HEK293T (cell line): ENCODE results near the gene PHACTR2.
"Not testable (repeated sequence)": the region's sequence is repeated elsewhere in the genome, so short reads cannot be mapped to it uniquely, and the experiment has no call there.

Experiments
- CTCF ChIA-PET: fragments of 350-600 bp; formaldehyde crosslinking; extraction: SDS; loops from one replicate; lab custom pipeline; 2021; ENCODE audit warnings: antibody characterized with exemption, inconsistent platforms; lab: Yijun Ruan, JAX
- POLR2A ChIA-PET: fragments of 350-600 bp; formaldehyde crosslinking; extraction: SDS; loops from one replicate; lab custom pipeline; 2020; ENCODE audit warnings: antibody characterized with exemption, inconsistent platforms; lab: Yijun Ruan, JAX
- DNase-seq: peaks from one replicate; pipeline ENCODE4 v3.0.0; 2012; ENCODE audit warnings: mixed read lengths; ENCODE audit errors: extremely low spot score
- ARNT ChIP-seq: fragments of 450-650 bp; IDR thresholded peaks from 2 replicates; pipeline ENCODE4 v1.6.1; 2017; ENCODE audit warnings: mild to moderate bottlenecking
- BHLHE40 ChIP-seq: fragments of 450-650 bp; IDR thresholded peaks from 2 replicates; pipeline ENCODE4 v1.6.1; 2016; ENCODE audit warnings: mild to moderate bottlenecking, moderate library complexity, borderline replicate concordance
- CTBP1 ChIP-seq: fragments of 450-650 bp; IDR thresholded peaks from 2 replicates; pipeline ENCODE4 v1.6.1; 2016; ENCODE audit warnings: borderline replicate concordance
- ELF4 ChIP-seq: fragments of 450-650 bp; IDR thresholded peaks from 2 replicates; pipeline ENCODE4 v1.6.1; 2017; ENCODE audit warnings: antibody characterized with exemption
- FOXA1 ChIP-seq: fragments of 450-650 bp; IDR thresholded peaks from 2 replicates; pipeline ENCODE4 v1.6.1; 2016; ENCODE audit warnings: mild to moderate bottlenecking
- FOXK2 ChIP-seq: fragments of 450-650 bp; IDR thresholded peaks from 2 replicates; pipeline ENCODE4 v1.6.1; 2016; ENCODE audit warnings: mild to moderate bottlenecking
- FOXM1 ChIP-seq: fragments of 450-650 bp; IDR thresholded peaks from 2 replicates; pipeline ENCODE4 v1.6.1; 2017; ENCODE audit warnings: mild to moderate bottlenecking, borderline replicate concordance
- HDGF ChIP-seq: fragments of 450-650 bp; IDR thresholded peaks from 2 replicates; pipeline ENCODE4 v1.6.1; 2017; ENCODE audit warnings: antibody characterized with exemption, borderline replicate concordance
- L3MBTL2 ChIP-seq: fragments of 450-650 bp; conservative IDR thresholded peaks from 2 replicates; pipeline ENCODE4 v1.6.1; 2016; ENCODE audit warnings: mild to moderate bottlenecking
- LEF1 ChIP-seq: fragments of 450-650 bp; IDR thresholded peaks from 2 replicates; pipeline ENCODE4 v1.6.1; 2017; ENCODE audit warnings: mild to moderate bottlenecking, borderline replicate concordance
- NFRKB ChIP-seq: fragments of 450-650 bp; IDR thresholded peaks from 2 replicates; pipeline ENCODE4 v1.6.1; 2016; ENCODE audit warnings: mild to moderate bottlenecking, moderate library complexity
- SP1 ChIP-seq: fragments of 450-650 bp; IDR thresholded peaks from 2 replicates; pipeline ENCODE4 v1.6.1; 2017
- SUZ12 ChIP-seq: fragments of 450-650 bp; IDR thresholded peaks from 2 replicates; pipeline ENCODE4 v1.6.1; 2016; ENCODE audit warnings: mild to moderate bottlenecking
- TARDBP ChIP-seq: fragments of 450-650 bp; IDR thresholded peaks from 2 replicates; pipeline ENCODE4 v1.6.1; 2016
- ZNF384 ChIP-seq: fragments of 450-650 bp; IDR thresholded peaks from 2 replicates; pipeline ENCODE4 v1.6.1; 2016
- TF ChIP-seq, protein P1 (sequence below): fragments of 450-650 bp; IDR thresholded peaks from 2 replicates; pipeline ENCODE4 v1.6.1; 2016

PHACTR2 gene

DNA sequence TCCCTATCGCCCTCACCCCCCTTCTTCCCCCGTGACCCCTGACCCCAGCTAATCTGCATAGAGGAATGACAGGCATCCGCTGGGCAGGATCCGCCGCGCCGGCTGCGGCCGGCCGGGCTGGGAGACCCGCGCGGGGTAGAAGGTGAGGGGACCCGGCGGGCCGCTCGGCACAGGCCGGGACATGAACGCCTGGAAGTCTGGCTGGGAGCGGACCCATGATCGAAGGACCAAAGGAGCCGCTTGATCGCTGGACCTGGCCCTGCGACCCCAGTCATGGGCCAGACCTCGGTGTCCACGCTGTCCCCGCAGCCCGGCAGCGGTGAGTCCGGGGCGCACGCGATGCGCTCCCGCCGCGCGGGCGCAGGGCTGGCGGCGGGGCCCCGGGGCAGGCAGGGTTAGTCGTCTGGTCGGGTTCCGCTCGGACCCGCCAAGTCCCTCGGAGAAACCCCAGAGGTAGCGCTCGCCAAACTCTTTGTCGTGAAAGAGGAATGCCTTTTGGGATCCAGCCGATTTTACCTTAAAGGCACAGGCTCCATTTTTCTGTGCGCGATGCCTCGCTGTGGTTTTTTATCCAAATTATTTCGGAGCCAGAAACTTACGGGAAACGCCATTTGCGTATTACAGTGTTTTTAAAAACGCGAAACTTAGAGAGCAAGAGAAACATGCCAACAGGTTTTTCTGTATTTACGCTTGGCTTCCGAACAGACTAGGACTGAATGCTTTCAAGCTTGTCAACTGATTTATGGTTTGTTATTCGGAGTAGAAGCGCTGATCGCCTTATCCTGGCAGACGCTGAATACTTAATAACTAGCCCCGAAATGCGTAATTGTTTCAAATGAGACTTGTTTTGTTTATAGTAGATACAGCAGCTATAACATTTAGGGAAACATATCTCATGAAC lies at the start of gene PHACTR2:
Gene PHACTR2 (plus strand): TSS at position 75 of the 901 bp plus-strand sequence. CDS start 199 bp downstream, at position 274.
- POLR2A ChIA-PET = interaction anchor here (0.6 to 1.4 kb wide), 5 partner anchors 22 to 165 kb away, joined by 3 to 6 read pairs (median 3); partner anchors contain the start of gene LTV1

DNA sequence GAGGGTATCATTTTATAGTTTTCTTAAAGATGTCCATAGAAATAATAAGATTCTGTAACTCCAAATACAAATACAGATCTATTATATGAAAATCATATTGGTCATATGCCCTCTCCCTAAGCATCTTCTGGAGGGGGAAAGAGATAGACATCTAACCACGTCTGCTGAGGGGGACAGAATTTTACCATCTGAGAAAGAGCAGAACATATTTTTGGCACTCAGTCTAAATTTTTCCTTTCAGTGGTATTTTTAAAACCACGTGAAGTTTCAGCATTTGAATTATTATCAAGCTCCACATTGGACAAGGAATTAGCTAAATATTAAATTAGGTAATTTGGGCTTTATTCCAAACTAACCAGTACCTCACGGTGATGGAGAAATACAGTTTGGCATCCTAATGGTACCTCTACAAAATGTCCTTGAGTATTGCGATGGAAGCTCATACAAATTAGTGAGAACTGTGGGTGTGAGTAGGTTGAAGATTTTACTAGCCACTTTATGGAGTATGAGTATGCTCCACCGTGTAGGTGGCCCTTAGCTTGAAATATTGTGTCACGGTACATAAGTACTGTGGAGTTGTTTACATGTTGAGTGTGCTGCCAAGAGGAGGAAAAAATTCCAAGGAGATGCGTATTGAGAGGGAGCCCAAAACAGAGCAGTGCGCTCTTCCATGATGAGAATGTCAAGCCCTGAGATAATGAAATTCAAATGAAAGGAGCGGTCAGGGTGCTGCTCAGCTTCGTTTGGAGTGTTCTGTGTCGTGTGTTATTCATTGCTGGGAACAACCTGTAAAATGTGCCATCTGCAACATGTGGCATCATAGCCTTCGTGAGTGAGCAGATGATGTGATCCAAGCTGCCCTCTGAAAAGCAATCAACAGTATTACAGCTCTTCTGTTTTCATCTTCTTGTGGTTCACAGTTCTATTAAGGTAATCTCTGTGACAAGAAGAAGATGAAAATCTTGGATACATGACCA lies 48.4 kb upstream of the PHACTR2 start:
- CTCF ChIA-PET = no interaction called here
- POLR2A ChIA-PET = no interaction called here
- TF ChIP-seq HDGF (no peak), FOXM1 (no peak), ARNT (no peak), FOXK2 (no peak), TARDBP (no peak), SUZ12 (no peak), CTBP1 (no peak), LEF1 (no peak), FOXA1 (no peak), ZNF384 (no peak), L3MBTL2 (no peak)
- TF ChIP-seq, protein P1, sequence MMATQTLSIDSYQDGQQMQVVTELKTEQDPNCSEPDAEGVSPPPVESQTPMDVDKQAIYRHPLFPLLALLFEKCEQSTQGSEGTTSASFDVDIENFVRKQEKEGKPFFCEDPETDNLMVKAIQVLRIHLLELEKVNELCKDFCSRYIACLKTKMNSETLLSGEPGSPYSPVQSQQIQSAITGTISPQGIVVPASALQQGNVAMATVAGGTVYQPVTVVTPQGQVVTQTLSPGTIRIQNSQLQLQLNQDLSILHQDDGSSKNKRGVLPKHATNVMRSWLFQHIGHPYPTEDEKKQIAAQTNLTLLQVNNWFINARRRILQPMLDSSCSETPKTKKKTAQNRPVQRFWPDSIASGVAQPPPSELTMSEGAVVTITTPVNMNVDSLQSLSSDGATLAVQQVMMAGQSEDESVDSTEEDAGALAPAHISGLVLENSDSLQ = no peak
- DNase-seq = no peak

More for the DNA sequence above, at the start of gene PHACTR2:
- no peak for TF ChIP-seq CTBP1
- TF ChIP-seq, protein P1 = peak; percentile 92
- peak; percentile 84 for DNase-seq
- CTCF ChIA-PET = interaction anchor here (0.6 to 0.7 kb wide), 2 partner anchors 186 to 265 kb away, joined by 3 to 4 read pairs; no protein-coding TSS in a partner anchor

DNA sequence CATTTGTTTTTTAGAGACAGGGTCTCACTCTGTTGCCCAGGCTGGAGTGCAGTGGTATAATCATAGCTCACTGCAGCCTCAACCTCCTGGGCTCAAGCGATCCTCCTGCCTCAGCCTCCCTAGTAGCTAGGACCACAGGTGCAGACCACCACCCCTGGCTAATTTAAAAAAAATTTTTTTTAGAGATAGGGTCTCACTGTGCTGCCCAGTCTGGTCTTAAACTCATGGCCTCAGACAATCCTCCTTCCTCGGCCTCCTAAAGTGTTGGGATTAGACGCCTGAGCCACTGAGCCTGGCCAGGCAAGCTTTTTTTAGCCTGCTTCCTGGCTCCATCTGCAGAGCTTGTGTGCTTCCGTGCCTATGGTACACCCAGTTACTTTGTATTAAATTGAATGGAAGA lies 46.6 kb upstream of the PHACTR2 start:
- POLR2A ChIA-PET, DNase-seq, CTCF ChIA-PET: not testable (repeated sequence)

DNA sequence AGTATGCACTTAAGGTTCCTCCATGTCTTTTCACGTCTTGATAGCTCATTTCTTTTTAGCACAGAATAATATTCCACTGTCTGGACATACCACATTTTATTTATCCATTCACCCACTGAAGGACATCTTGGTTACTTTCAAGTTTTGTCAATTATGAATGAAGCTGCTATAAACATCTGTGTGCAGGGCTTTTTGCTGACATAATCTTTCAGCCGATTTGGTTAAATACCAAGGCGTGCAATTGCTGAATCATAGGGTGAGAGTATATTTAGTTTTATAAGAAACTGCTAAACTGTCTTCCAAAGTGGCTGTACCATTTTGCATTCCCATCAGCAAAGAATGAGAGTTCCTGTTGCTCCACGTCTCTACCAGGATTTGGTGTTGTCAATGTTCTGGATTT lies 44.9 kb upstream of the PHACTR2 start:
- TF ChIP-seq ELF4 (no peak), TARDBP (no peak), ARNT (no peak)
- DNase-seq = no peak
- CTCF ChIA-PET = no interaction called here
- POLR2A ChIA-PET = no interaction called here

DNA sequence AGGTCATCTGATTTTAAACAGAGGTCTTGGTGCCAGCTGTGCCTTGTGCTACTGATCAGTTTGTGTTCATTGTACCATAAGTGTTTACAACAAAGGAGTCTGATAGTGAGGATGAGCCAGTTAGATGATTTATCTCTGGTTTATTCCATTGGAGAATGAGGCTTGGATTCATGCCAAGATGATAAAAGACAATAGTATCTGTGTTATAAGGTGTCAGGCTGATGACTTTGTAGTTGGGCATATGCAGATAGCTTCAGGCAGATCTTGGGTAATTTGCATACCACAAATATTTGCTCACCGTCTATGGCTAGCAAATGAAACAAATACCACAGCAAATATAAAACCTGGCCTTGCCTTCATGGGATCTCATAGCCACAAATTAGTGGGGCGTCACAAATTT lies 43.3 kb upstream of the PHACTR2 start:
- ChIA-PET CTCF (no interaction called here), POLR2A (no interaction called here)
- DNase-seq = no peak
- TF ChIP-seq, protein P1 = no peak
- TF ChIP-seq L3MBTL2 = no peak
- TF ChIP-seq FOXK2 = no peak
- TF ChIP-seq SUZ12 = no peak
- no peak for TF ChIP-seq TARDBP
- TF ChIP-seq BHLHE40 = no peak
- no peak for TF ChIP-seq HDGF
- TF ChIP-seq FOXM1 = no peak

DNA sequence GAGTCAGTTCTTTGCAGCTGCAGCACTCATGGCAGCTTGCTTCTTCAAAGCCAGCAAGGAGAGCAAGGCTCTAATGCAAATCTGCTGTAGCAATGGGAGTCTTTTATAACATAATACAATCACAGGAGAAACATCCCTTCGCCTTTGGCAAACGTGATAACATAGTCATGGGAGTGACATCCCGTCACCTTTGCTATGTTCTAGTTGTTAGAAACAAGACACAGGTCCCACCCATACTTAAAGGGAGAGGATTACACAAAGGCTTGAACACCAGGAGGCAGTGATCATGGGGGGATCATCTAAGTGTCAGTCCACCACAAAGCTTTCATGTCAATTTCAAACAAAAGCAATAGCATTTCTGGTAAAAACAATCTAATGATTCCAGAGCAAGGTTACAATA lies 40.1 kb upstream of the PHACTR2 start:
- POLR2A ChIA-PET = no interaction called here
- no peak for DNase-seq
- CTCF ChIA-PET = no interaction called here
- no peak for TF ChIP-seq ARNT
- no peak for TF ChIP-seq SP1
- no peak for TF ChIP-seq SUZ12
- no peak for TF ChIP-seq ELF4
- no peak for TF ChIP-seq NFRKB
- no peak for TF ChIP-seq TARDBP
- no peak for TF ChIP-seq BHLHE40
- TF ChIP-seq FOXK2 = no peak
- TF ChIP-seq FOXA1 = no peak
- no peak for TF ChIP-seq HDGF
